HepG2 (cell line): ENCODE measurements around the gene ST6GALNAC2. TPM values are rescaled to one million over a fixed set of nuclear protein-coding genes. Genes with fewer than 3 reads are reported as not detected.

Source experiments
- ERF ChIP-seq: IDR thresholded peaks from 2 replicates; pipeline ENCODE4 v1.6.1; 2018; ENCODE audit warnings: missing biosample characterization, missing genetic modification reagents
- IKZF4 ChIP-seq: sonication (generic); formaldehyde crosslinking; IDR thresholded peaks from 2 replicates; pipeline ENCODE4 v1.5.1; 2020; ENCODE audit warnings: borderline replicate concordance, mild to moderate bottlenecking, low read depth, missing genetic modification reagents; ENCODE audit errors: not compliant biosample characterization
- NFKB2 ChIP-seq: sonication (generic); formaldehyde crosslinking; IDR thresholded peaks from 2 replicates; pipeline ENCODE4 v1.4.0; 2020; ENCODE audit warnings: missing genetic modification reagents, borderline replicate concordance
- PHB2 ChIP-seq: fragments of 450-650 bp; IDR thresholded peaks from 2 replicates; pipeline ENCODE4 v1.6.1; 2018; ENCODE audit not compliant: partially characterized antibody
- SP1 ChIP-seq, 2 experiments: fragments of 450-650 bp in 1 of 2; sonication (generic) in 1 of 2; formaldehyde crosslinking in 1 of 2; IDR thresholded peaks; 2 replicates each; pipeline versions ENCODE4 v1.4.0 to v1.6.1; 2016 to 2020; ENCODE audit warnings: missing genetic modification reagents in 1 of 2
- ZNF367 ChIP-seq: sonication (generic); formaldehyde crosslinking; IDR thresholded peaks from 2 replicates; pipeline ENCODE4 v1.4.0; 2020; ENCODE audit warnings: missing genetic modification reagents, borderline replicate concordance
- ZNF496 ChIP-seq: sonication (generic); formaldehyde crosslinking; IDR thresholded peaks from 2 replicates; pipeline ENCODE4 v1.8.1; 2023; ENCODE audit warnings: mild to moderate bottlenecking, moderate library complexity, missing genetic modification reagents; ENCODE audit not compliant: insufficient replicate concordance
- ZNF678 ChIP-seq: sonication (generic); formaldehyde crosslinking; IDR thresholded peaks from 2 replicates; pipeline ENCODE4 v1.4.0; 2020; ENCODE audit warnings: mild to moderate bottlenecking, missing genetic modification reagents
- ZNF761 ChIP-seq: sonication (generic); formaldehyde crosslinking; conservative IDR thresholded peaks from 2 replicates; pipeline ENCODE4 v1.4.0; 2020; ENCODE audit warnings: mild to moderate bottlenecking, missing genetic modification reagents
- polyA plus RNA-seq, 8 experiments: library from polyadenylated mRNA; depleted of rRNA in 3 of 8; stranded (reverse) in 7 of 8; unstranded in 1 of 8; fragments of >200 nt; fragmentation: Illumina TruSeq in 4 of 8; extraction: Trizol in 4 of 8; gene quantifications; 2 replicates each; pipeline versions ENCODE4 v1.2.1 to v1.2.3, GENCODE V29; 2011 to 2016; ENCODE audit warnings: low read depth in 4 of 8, missing spikeins in 1 of 8, mixed read lengths in 1 of 8; ENCODE audit not compliant: insufficient read depth in 1 of 8
- total RNA-seq, 5 experiments: library from RNA; depleted of rRNA; stranded (reverse); fragments of >200 nt; fragmentation: Illumina TruSeq; extraction: Trizol; gene quantifications; 2 replicates each; pipeline ENCODE4 v1.2.3, GENCODE V29; 2016; ENCODE audit warnings: low read depth in 1 of 5
- TF ChIP-seq, protein P1 (sequence below): IDR thresholded peaks from 2 replicates; pipeline ENCODE4 v1.6.1; 2016
- TF ChIP-seq, protein P2 (sequence below): sonication (generic); formaldehyde crosslinking; IDR thresholded peaks from 2 replicates; pipeline ENCODE4 v1.8.1; 2023; ENCODE audit warnings: missing genetic modification reagents, inconsistent platforms, borderline replicate concordance
- TF ChIP-seq, protein P3 (sequence below): sonication (generic); formaldehyde crosslinking; IDR thresholded peaks from 2 replicates; pipeline ENCODE4 v1.8.0; 2022; ENCODE audit warnings: missing genetic modification reagents, mild to moderate bottlenecking, moderate library complexity, borderline replicate concordance
- TF ChIP-seq, protein P4 (sequence below): sonication (generic); formaldehyde crosslinking; conservative IDR thresholded peaks from 2 replicates; pipeline ENCODE4 v1.4.0; 2020; ENCODE audit warnings: missing genetic modification reagents
- TF ChIP-seq, protein P5 (sequence below): sonication (generic); formaldehyde crosslinking; IDR thresholded peaks from 2 replicates; pipeline ENCODE4 v1.4.0; 2020; ENCODE audit warnings: low read depth, mild to moderate bottlenecking, missing genetic modification reagents
- TF ChIP-seq, protein P6 (sequence below): sonication (generic); formaldehyde crosslinking; IDR thresholded peaks from 2 replicates; pipeline ENCODE4 v1.5.0; 2020; ENCODE audit warnings: missing genetic modification reagents

Gene ST6GALNAC2
- total and polyA plus RNA-seq, 2 of the 13 experiments (the other 11 are each of a cell fraction or from before 2014, with no cell fraction given) = 0.12 to 0.49 TPM

DNA sequence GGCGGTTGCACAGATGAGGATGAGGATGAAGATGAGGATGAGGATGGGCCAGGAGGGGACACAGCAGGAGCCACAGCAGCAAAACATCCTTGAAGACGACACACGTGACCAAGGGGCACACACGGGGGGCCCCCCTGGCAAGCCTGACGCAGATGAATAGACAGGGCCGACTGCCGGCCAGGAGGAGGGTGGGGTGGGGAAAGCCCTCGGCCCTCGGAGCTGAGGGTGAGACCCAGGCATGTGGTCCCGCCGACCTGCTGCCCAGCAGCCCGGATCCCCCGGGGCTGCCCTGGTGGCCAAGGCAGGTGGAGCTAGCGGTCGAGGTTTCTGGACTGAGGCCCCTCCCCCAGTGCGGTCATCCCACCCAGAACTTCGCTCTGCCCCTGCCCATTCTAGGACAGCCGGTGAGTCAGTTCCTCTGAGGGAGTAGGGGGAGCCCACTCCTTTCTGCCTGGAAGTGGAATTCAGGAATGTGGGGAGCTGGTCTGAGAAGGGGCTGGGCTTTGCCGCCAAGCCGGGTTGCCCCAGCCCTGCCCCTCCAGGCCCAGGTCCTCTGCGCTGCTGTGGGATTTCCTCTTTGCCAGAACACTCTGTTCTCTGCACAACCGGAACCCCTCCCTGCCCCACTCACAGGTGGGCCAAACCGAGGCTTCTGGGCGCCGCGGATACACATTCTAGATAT, 58.1 kb downstream of the ST6GALNAC2 start (continued):
- TF ChIP-seq PHB2 (no peak), SP1 (IDR thresholded peaks at IDR 0.05) (no peak), SP1 (CRISPR knock-in tag; IDR thresholded peaks at IDR 0.05) (peak; percentile 57), NFKB2 (CRISPR knock-in tag) (peak; percentile 70; the same call in 1 of the 2 replicates), ERF (CRISPR knock-in tag) (peak; percentile 57; the same call in 1 of the 2 replicates), ZNF678 (CRISPR knock-in tag) (no peak), ZNF761 (CRISPR knock-in tag) (no peak), IKZF4 (no peak), ZNF496 (no peak), ZNF367 (CRISPR knock-in tag) (no peak)
- TF ChIP-seq, protein P1, sequence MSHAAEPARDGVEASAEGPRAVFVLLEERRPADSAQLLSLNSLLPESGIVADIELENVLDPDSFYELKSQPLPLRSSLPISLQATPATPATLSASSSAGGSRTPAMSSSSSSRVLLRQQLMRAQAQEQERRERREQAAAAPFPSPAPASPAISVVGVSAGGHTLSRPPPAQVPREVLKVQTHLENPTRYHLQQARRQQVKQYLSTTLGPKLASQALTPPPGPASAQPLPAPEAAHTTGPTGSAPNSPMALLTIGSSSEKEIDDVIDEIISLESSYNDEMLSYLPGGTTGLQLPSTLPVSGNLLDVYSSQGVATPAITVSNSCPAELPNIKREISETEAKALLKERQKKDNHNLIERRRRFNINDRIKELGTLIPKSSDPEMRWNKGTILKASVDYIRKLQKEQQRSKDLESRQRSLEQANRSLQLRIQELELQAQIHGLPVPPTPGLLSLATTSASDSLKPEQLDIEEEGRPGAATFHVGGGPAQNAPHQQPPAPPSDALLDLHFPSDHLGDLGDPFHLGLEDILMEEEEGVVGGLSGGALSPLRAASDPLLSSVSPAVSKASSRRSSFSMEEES (CRISPR knock-in tag) = peak; percentile 62
- TF ChIP-seq, protein P2, sequence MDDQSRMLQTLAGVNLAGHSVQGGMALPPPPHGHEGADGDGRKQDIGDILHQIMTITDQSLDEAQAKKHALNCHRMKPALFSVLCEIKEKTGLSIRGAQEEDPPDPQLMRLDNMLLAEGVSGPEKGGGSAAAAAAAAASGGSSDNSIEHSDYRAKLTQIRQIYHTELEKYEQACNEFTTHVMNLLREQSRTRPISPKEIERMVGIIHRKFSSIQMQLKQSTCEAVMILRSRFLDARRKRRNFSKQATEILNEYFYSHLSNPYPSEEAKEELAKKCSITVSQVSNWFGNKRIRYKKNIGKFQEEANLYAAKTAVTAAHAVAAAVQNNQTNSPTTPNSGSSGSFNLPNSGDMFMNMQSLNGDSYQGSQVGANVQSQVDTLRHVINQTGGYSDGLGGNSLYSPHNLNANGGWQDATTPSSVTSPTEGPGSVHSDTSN (CRISPR knock-in tag) = no peak
- TF ChIP-seq, protein P3, sequence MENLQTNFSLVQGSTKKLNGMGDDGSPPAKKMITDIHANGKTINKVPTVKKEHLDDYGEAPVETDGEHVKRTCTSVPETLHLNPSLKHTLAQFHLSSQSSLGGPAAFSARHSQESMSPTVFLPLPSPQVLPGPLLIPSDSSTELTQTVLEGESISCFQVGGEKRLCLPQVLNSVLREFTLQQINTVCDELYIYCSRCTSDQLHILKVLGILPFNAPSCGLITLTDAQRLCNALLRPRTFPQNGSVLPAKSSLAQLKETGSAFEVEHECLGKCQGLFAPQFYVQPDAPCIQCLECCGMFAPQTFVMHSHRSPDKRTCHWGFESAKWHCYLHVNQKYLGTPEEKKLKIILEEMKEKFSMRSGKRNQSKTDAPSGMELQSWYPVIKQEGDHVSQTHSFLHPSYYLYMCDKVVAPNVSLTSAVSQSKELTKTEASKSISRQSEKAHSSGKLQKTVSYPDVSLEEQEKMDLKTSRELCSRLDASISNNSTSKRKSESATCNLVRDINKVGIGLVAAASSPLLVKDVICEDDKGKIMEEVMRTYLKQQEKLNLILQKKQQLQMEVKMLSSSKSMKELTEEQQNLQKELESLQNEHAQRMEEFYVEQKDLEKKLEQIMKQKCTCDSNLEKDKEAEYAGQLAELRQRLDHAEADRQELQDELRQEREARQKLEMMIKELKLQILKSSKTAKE (CRISPR knock-in tag) = no peak
- TF ChIP-seq, protein P4, sequence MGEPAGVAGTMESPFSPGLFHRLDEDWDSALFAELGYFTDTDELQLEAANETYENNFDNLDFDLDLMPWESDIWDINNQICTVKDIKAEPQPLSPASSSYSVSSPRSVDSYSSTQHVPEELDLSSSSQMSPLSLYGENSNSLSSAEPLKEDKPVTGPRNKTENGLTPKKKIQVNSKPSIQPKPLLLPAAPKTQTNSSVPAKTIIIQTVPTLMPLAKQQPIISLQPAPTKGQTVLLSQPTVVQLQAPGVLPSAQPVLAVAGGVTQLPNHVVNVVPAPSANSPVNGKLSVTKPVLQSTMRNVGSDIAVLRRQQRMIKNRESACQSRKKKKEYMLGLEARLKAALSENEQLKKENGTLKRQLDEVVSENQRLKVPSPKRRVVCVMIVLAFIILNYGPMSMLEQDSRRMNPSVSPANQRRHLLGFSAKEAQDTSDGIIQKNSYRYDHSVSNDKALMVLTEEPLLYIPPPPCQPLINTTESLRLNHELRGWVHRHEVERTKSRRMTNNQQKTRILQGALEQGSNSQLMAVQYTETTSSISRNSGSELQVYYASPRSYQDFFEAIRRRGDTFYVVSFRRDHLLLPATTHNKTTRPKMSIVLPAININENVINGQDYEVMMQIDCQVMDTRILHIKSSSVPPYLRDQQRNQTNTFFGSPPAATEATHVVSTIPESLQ (CRISPR knock-in tag) = no peak
- TF ChIP-seq, protein P5, sequence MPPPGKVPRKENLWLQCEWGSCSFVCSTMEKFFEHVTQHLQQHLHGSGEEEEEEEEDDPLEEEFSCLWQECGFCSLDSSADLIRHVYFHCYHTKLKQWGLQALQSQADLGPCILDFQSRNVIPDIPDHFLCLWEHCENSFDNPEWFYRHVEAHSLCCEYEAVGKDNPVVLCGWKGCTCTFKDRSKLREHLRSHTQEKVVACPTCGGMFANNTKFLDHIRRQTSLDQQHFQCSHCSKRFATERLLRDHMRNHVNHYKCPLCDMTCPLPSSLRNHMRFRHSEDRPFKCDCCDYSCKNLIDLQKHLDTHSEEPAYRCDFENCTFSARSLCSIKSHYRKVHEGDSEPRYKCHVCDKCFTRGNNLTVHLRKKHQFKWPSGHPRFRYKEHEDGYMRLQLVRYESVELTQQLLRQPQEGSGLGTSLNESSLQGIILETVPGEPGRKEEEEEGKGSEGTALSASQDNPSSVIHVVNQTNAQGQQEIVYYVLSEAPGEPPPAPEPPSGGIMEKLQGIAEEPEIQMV (CRISPR knock-in tag) = no peak; the same call in 1 of the 2 replicates
- TF ChIP-seq, protein P6, sequence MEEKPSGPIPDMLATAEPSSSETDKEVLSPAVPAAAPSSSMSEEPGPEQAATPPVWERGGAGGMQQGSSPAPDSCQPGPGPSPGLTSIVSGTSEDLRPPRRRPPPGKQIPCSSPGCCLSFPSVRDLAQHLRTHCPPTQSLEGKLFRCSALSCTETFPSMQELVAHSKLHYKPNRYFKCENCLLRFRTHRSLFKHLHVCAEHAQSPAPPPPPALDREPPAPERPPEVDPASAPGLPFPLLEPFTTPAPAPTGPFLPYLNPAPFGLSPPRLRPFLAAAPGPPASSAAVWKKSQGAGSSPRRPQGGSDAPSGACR (CRISPR knock-in tag) = no peak
